ENCODE results near the gene ADSS1.

Gene ADSS1

DNA sequence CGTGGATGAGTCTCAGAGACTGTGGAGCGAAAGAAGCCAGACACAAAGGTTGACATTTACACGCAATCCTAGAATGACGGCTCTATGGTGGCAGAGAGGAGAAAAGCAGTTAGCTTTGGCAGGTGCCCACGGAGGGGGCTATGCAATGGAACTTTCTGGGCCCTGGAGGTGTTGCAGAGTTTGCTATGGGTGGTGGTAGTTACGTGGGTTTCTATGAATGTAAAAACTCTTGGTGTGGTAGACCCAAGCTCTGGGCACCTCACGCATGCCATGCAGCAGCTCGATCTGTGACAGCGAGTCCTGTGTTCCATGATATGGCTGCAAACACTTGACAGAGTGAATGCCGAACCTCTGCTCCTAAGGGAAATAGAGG lies 39.6 kb upstream of the ADSS1 start:
- DNase-seq (ENCODE audit: extremely low read depth, low read depth) = no peak
- TF ChIP-seq, protein P1, sequence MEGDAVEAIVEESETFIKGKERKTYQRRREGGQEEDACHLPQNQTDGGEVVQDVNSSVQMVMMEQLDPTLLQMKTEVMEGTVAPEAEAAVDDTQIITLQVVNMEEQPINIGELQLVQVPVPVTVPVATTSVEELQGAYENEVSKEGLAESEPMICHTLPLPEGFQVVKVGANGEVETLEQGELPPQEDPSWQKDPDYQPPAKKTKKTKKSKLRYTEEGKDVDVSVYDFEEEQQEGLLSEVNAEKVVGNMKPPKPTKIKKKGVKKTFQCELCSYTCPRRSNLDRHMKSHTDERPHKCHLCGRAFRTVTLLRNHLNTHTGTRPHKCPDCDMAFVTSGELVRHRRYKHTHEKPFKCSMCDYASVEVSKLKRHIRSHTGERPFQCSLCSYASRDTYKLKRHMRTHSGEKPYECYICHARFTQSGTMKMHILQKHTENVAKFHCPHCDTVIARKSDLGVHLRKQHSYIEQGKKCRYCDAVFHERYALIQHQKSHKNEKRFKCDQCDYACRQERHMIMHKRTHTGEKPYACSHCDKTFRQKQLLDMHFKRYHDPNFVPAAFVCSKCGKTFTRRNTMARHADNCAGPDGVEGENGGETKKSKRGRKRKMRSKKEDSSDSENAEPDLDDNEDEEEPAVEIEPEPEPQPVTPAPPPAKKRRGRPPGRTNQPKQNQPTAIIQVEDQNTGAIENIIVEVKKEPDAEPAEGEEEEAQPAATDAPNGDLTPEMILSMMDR (IDR thresholded peaks at IDR 0.05; ENCODE audit: low read depth, low read length) = no peak

DNA sequence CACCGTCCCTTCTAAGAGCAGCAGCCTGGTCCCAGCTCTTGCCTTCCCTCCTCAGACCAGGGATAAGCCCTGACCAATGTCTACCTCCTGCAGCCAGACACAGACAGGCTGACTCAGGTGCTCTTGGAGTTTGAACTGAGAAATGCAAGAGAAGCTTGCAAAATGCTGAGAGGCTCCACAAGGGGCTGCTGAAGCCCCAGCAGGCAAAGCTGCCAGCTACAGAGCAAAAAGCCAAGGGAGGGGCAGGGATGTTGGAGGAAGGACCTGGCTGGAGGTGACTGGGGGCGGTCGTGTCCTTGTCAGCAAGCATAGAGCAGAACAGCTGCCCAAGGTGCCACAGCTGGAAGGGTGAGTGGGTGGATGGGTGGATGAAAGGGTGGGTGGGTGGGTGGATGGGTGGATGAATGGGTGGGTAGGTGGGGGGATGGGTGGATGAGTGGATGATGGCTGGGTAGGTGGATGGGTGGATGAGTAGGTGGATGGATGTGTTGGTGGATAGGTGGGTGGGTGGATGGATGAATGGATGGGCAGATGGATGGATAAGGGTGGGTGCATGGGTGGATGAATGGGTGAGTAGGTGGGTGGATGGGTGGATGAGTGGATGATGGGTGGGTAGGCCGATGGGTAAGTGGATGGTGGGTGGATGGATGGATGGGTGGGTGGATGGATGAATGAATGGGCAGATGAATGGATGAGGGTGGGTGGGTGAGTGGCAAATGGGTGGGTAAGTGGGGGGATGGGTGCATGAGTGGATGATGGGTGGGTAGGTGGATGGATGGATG lies 38.6 kb upstream of the ADSS1 start:
- no peak for DNase-seq (ENCODE audit: extremely low read depth, low read depth)
- TF ChIP-seq, protein P1 (IDR thresholded peaks at IDR 0.05; ENCODE audit: low read depth, low read length) = no peak

DNA sequence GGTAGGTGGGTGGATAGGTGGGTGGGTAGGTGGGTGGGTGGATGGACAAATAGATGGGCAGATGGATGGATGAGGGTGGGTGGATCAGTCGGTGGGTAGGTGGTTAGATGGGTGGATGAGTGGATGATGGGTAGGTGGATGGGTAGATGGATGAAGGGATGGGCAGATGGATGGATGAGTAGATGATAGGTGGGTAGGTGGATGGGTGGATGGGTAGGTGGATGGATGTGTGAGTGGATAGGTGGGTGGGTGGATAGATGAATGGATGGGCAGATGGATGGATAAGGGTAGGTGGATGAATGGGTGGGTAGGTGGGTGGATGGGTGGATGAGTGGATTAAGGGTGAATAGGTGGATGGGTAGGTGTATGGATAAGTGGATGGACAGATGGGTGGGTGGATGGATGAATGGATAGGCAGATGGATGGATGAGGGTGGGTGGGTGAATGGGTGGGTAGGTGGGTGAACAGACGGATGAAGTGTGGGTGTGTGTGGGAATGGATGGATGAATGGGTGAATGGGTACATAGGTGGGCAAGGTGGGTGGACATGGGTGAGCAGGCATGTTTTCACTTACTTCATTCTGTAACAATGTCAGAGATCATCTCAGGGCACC lies 37.9 kb upstream of the ADSS1 start:
- DNase-seq (ENCODE audit: extremely low read depth, low read depth) = no peak
- TF ChIP-seq, protein P1 (IDR thresholded peaks at IDR 0.05; ENCODE audit: low read depth, low read length) = no peak

DNA sequence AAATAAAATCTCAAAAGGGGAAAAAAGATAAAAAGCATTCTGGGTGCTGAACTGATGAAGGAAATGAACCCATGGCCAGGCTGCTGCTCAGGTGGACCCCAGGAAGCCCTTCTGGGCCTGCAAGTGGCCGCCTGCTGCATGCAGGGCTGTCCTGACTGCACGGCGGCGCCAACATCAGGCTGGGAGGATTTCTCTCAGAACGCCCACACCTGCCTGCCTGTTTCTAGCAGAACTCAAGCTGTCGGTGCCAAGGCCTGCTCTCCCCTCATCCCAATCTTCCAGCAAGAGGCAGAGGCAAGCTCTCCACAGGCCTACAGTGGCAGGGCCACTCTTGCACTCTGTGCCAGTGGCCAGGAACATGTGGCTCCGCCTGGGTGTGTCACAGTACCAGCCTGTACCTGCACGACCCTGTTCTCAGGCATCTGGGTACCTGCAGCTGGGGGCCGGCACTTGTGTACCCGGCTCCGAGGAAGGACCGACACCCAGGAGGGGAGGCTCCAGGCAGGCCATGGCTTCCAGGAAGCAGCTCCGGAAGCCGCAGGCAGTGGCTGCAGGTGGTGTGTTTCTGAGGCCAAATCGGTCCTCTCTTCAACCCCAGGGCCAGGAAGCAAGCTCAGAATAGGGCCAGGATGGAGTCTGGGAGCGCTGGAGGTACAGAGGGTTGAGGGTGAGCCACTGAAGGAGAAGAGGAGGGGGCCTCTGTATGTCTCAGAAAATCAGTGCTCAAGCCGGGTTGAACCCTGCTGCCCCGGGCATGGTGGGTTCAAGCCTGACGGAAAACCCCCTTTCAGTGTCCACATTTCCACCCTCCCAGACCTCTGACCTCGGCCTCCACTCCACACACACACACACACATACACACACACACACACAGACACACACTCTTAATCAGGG lies 37.2 kb upstream of the ADSS1 start:
- no peak for DNase-seq (ENCODE audit: extremely low read depth, low read depth)
- TF ChIP-seq, protein P1 (IDR thresholded peaks at IDR 0.05; ENCODE audit: low read depth, low read length) = no peak

DNA sequence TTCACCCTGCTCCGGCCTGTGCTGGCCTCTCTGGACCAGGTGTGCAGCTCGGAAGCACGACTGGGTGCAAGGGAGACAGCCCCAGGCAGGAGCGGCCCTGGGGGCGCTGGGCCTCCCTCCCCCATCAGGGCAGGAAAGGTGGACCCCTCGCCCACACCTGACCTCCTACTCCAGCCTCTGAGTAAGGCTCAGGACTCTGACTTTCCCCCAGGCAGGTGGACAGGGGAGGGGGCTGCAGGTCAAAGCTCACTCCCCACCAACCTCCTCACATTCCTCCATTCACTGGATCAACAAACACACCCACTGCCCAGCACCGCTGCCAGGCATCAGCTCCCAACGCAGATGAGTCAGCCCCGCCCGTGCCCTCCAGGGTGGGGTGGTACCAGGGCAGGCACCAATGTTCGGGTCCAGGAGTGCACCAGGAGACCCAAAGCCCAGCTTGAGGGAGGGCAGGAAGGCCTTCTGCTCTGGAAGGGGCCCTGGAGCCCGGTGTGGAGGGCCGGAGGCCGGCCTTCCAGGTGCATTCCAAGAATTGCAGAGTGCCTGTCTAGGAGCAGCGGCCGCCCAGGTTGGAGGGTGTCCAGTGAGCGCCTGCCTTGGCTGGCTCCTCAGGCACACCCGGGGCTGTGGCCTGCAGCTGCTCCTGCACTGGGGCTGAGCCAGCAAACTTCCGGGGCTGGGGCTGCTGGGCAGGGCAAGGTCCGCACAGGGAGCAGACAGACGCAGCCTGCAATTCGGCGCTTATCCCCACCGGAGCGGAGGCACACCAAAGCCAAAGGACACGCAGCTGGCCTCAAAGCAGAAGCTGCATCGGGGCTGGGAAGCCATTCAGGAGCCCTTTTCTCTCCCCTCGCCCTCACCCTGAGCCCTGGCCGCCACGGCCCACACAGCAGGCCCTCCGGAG lies 36.2 kb upstream of the ADSS1 start:
- no peak for DNase-seq (ENCODE audit: extremely low read depth, low read depth)
- TF ChIP-seq, protein P1 (IDR thresholded peaks at IDR 0.05; ENCODE audit: low read depth, low read length) = no peak

DNA sequence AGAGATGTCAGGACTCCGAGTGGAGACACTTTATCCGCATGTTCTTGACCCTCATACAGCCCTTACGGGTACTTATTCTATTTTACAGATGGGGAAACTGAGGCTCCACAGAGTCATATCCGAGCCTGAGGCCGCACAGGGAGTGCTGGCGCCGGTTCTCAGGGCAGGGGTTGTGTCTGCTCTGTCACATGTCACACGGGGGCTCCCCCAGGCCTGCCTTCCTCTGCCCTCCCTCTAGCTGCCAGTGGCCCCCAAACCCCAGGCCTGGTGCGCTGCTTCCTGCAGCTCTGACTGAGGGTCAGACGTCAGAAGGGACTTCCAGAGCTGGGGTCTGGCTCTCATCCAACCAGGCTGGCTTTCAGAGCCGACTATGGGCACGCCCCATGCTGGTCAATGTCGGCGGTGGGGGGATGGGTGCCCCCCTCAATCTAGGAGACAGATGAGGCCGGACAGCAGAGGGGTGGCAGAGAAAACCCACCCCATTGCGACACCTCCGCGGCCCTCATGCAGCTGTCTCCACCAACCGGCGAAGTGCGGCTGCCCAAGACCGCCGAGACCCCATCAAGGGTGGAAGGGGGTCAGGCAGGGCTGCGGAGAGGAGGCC lies 35.4 kb upstream of the ADSS1 start:
- TF ChIP-seq, protein P1 (IDR thresholded peaks at IDR 0.05; ENCODE audit: low read depth, low read length) = no peak
- DNase-seq (ENCODE audit: extremely low read depth, low read depth) = no peak
